Right lobe of liver (tissue), 4 donors: ENCODE measurements around the gene GDPD5.

Experiments used
- POLR2A ChIP-seq: fragments of 450-650 bp; IDR thresholded peaks from one replicate; pipeline ENCODE4 v1.6.1; 2017; ENCODE audit warnings: antibody characterized with exemption, mild to moderate bottlenecking
- TF ChIP-seq, protein P1 (sequence below), 4 donors: fragments of 200-600 bp in 3 of 4; fragments of 450-650 bp in 1 of 4; IDR thresholded peaks; one replicate each; pipeline versions ENCODE4 v1.5.1 to v1.8.0; 2016 to 2022; ENCODE audit warnings: antibody characterized with exemption in 4 of 4, mild to moderate bottlenecking in 2 of 4
- donor health status: DM: no; HTN: no; CAD: no.
- donor health status: DM: no; HTN: no; CAD: no.
- donor health status: DM: no; HTN: yes; CAD: no.

DNA sequence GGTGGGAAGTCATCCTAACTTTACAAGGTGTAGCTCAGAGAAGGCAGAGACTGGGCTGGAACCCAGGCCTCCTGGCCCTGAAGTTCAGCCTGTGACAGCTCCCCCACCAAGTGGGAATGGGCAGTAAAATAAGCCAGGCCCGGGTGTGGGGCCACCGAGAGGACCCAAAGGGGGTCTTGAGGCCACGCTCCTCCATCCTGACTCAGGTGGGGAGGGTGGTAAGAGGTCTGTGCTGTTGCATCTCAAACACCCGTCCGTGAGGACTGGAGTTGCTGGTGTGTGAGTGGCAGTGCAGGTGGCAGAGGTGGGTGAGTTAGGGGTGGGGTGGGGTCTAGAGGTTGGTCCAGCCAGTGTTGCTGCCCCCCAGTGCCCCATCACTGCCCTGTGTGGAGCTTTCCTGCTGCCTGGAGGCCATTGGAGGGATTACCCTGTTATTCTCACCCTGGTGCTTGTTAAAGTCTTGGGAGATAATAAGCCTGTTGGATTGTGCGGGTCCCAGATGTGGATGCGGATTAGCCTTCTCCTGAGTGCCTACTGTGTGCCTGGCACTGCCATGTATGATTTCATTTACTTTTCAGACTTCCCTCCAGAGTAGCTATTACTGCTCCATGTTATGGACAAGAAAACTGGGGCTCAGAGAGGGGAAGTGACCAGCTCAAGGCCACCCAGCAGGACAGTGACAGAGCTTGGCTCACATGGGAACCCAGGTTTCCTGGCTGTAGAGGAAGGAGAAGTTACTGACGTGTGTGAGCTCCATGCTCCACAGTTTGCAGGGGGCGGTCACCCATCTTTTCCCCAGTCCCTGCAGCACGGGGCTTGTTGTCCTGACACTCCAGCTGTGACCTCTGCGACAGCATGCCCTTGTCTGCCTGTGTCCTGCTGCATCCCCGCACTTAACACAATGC, 49.2 kb upstream of the GDPD5 start:
- no peak for TF ChIP-seq POLR2A
- TF ChIP-seq, protein P1, sequence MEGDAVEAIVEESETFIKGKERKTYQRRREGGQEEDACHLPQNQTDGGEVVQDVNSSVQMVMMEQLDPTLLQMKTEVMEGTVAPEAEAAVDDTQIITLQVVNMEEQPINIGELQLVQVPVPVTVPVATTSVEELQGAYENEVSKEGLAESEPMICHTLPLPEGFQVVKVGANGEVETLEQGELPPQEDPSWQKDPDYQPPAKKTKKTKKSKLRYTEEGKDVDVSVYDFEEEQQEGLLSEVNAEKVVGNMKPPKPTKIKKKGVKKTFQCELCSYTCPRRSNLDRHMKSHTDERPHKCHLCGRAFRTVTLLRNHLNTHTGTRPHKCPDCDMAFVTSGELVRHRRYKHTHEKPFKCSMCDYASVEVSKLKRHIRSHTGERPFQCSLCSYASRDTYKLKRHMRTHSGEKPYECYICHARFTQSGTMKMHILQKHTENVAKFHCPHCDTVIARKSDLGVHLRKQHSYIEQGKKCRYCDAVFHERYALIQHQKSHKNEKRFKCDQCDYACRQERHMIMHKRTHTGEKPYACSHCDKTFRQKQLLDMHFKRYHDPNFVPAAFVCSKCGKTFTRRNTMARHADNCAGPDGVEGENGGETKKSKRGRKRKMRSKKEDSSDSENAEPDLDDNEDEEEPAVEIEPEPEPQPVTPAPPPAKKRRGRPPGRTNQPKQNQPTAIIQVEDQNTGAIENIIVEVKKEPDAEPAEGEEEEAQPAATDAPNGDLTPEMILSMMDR (IDR thresholded peaks at IDR 0.05): no peak
